GM19324 (cell line): ENCODE results near the gene SCUBE3.

Experiments used
- ATAC-seq: cut with Tn5 transposase; IDR thresholded peaks from one replicate; pipeline ENCODE4 v1.9.1; 2021; ENCODE audit warnings: mild to moderate bottlenecking, moderate library complexity; ENCODE audit not compliant: unreplicated experiment, low FRiP score

Gene SCUBE3

DNA sequence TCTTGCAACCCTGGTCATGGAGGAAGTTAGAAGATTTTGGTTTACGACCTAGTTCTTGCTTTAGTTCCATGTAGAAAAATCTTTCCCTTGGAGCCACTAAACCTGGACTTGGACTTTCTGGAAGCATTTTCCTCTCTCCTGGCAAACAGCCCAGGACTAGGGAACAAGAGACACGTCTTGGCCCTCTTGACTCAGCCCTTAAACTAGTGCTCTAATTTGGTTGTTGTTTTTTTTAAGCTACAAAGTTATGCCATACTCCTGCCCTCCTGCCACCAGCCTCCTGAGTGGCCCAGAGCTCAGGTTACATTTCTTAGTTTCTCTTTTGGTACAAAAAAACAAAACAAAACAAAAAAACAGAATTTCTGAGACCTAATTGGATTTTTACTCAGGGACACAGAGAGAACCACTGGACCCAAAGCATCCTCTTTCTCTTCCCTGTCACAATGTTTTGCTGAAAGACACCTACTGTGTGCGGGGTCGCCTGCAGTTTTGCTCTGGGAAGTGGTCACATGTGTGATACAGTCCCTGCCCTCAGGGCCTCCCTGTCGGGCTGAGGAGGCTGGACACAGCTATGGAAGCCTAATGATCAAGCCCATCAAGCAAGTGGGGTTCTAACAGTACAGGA lies 32.3 kb upstream of the SCUBE3 start:
- no peak for ATAC-seq

DNA sequence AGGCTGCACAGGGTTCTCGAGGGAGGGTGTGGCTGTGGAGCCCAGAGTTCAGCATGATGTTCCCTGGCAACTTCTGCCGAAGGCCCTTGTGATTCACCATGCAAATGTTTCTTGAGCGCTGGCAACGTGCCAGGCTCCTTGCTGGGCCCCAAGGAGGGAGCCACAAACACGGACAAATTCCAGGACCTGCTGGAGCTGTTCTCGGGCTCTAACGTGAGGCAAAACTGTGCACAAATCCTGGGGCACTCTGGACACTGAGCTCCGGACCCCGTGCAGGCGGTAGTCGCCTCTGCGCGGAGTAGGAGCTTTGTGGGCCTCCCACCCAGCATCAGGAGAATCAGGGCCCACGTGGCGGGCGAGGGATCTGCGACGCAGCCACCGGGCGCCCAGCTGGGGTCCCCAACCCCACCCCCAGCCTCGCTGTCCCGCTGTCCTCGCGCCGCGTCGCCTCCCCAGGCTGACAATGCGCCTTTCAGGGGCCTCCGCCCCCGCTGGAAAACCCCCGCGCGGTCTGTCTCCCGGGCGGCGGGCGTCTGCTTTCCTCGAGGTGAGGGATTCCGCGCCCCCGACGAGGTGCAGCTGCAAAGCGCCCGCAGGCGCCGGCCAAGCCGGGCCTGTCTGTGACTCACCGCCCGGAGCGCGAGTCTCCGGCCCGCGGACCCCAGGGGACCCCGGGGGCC lies 31.7 kb upstream of the SCUBE3 start:
- ATAC-seq: no peak

DNA sequence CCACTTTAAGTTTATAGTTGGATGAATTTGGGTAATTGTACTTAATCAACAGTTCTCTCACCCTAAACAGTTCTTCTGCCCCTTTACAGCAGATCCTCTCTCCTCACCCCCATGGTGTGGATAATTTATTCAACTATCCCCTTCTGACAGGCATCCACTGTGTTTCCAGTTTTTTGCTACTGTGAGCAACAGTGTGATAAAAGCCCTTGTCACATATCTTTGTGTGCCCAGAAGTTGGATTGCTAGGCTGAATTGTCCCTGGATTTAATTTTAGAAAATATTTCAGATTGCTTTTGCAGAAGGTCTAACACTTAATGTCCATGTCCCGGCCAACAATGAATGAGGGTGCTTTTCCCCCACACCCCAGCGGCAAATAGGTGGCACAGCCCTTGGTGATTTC lies 30.5 kb upstream of the SCUBE3 start:
- ATAC-seq: no peak

DNA sequence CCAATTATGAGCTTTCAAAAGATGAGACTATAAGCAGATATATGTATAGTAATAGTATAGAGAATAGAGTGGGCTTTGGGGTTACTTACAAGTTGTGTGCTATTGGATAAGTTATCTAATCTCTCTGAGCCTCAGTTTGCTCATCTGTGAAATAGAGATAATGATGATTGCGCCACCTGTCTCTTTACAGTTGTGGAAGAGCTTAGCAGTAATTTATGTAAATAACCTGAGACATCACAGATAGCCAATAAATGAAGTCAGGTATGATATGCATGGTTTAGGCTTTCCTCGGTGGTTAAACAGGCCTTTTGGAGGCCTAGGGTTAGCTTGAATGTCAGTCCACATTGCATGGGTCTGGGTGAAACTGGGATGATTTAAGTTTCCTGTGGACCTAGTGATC lies 29.8 kb upstream of the SCUBE3 start:
- ATAC-seq: no peak

DNA sequence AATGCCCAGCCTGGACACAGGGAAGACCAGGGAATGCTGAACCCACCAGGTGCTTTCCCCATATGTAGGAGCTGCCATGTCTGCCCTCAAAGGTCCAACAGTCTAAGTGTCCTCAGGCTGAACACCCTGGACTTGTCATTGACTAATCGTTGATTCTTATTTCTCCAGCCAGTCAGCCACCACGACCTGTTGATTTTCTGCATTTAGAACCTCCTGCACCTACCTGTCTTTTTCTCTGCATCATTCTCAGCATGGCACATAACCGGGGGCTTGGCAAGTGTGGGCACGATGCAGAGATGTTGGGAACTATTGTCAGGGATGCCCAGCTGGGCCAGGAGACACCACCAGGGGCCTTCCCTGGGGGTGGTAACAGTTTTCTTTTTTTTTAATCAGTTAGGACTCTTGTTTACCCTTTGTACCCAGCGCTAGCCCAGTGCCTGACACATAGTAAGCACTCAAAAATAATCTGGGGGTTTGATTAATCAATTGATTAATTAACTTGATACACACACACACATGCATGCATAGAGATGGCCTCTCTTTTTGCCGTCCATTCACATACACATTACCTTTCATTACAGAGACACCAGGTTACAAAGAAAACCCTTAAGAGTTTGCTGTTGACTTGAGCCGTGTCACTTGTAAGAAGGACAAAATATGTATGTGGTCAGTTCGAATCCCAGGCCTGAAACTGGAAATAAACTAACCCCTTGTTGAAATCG lies 29.0 kb upstream of the SCUBE3 start:
- ATAC-seq: no peak

DNA sequence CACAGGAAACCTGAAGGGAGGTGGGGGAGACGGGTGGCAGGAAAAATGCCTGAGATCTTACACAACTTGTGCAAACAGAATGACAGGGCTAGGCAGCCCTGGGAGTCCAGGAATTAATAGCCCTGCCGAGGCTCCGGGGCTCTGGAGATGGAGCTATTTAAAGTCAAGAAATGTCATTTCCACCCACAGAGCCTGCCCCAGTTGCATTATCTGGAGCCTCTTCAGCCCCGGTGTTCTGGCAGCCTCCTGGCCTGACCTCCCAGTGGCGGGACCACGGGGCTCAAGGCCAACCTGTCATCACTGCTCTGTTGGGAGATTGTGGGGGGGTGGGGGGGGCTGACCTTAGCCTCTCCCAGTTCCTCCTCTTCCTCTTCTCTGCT lies 28.5 kb upstream of the SCUBE3 start:
- no peak for ATAC-seq

DNA sequence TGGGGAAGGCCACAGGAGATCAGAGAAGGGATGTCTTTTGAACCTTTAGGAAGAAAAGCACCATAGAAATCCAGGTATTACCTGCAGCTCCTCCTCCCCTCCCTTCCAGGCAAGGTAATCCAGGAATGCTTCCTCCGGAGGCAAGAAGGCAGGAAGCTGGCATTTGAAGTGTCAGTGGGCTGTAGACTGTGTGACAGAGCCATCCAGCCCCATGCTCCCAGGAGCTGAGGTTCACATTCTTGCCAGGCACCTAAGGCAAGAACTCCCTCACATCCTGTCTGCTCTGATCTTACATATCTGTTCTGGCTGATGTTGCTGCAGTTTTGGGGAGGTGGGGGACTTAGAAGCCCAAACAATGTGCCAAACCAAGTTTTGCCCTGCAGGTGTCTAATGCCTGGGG lies 27.8 kb upstream of the SCUBE3 start:
- ATAC-seq: no peak

DNA sequence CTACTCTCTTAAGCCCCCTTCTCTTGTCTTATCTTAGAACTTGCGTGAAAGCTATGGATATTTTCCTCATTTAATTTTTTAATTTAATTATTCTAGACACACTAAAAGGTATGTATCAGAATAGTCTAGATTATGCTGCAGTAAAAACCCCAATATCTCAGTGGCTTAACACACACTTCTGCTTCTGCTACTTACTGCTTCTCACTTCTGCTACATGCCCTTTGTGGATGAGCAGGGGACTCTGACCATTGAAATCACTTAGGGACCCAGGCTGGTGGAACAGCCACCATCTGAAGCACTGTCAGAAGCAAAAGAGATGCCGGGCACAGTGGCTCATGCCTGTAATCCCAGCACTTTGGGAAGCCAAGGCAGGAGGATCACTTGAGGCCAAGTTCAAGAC lies 27.2 kb upstream of the SCUBE3 start:
- no peak for ATAC-seq

DNA sequence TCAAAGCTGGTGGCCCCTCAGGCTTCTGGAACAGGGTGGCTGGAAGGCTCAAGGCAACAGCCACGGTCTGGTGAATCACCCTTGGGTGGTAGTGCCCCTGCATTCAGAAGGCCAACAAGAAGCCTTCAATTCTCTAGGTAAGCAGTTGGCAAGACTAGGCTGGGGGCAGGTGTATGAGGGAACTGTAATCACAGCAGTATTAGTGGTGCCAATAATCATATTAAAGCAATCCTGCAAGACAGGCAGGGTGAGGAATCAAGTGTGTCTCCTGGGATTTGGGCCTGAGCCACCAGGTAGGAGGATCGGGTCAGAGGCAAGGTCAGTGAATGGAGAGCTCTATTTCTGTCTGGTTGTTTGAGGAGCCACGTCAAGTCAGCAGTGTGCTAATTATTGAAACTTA lies 24.9 kb upstream of the SCUBE3 start:
- no peak for ATAC-seq

DNA sequence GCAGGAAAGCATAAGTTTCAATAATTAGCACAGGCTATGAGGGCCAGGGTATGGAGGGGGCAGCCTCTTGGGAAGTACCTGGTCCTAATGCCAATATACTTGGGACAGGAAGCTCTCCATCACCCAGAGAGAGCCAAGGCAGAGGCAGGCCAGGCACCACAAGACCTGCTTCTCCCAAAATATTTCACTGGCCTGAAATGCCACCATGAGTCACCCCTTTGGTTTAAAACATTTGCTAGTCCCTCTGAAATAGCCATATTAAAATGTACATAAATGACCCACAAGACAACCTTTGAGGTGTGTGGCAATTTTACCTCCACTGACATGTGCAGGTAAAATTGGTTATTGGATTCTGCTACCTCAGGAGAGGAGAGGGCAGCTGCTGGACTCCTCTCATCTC lies 23.4 kb upstream of the SCUBE3 start:
- ATAC-seq: no peak

DNA sequence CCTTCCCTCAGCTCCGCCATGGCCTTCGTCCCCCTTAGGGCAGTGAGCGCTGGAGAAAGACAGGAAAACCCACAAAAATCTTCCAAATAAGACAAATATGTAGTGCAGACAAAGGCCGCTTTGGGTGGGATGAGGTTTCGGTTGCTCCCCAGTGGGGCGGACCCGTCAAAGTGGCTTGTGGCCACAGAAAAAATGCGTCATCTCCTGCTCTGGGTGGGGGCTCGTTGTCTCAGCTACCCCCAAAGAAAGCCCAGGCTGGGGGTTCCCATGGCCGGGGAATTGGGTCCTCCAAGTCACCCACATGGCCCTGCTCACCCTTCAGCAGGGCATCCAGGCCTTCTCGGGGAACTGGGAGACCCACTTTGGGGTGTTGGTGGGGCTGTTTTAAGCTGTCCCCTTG lies 21.9 kb upstream of the SCUBE3 start:
- ATAC-seq: no peak

DNA sequence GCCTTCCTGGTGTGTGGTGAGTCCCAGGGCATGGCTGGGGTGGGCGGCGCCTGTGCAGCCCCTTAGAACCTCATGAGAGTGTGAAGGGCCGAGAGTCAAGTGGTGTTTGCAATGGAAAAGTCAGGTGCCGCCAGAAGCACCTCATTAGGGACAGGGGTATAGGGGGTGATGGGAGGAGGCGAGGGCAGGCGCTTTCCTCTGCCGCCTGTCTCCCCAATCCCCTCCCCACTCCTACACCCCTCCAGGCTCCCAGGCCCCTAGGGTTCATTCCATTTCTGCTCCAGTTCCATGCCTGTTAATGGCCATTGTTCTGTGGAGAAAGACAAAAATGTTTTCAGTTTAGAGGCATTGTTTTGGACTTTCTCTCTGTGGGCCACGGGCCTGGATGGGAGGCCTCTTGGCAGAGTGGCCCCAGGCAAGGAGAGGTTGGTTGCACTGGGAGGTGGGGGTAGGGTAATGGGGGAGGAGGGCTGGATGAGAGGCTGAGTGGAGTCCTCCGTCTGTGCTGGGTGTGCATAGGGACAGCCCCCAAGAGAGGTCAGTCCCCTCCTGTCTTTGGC lies 21.4 kb upstream of the SCUBE3 start:
- ATAC-seq: no peak

DNA sequence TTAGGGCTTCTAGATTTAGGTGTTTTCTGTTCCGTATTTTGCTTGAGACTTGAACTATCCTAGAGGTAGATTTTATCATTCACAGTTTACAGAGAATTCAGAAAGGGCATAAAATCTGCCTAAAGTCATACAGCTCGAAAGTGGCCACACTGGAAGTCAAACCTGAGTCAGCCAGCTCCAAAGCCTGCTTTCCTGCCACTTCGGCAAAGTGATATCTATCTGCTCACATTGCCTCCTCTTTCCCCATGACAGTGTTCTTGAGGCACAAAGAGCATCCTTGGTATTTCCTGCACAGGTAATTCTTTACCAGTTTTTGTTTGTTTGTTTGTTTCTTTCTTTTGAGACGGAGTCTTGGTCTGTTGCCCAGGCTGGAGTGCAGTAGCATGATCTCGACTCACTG lies 19.4 kb upstream of the SCUBE3 start:
- no peak for ATAC-seq

DNA sequence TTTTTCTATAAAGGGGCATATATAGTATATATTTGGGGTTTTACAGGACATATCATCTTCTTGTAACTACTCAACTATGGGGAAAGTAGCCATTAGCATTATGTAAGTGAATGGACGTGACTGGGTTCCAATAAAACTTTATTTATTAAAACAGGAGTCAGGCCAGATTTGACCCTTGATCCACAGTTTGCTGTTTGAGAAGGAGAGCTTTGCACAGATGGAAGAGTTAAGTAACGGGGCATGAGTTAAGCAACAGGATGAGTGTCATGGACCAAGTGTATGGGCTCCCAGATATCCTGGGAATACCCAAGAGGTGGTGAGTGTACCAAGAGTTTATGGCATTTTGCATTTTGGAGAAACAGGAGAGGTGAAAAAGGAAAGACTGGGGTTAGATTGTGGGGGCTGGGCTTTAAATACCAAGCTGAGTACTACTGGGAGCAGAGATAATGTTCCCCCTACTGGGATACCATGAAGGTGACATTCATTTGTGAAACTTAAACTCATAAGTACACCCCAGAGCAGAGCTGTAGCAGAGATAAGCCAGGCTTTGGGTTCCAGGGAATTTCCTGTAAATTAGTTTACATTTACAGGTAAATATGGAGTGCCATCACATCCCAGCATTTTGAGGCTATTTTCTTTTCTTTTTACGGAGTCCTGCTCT lies 18.5 kb upstream of the SCUBE3 start:
- no peak for ATAC-seq

DNA sequence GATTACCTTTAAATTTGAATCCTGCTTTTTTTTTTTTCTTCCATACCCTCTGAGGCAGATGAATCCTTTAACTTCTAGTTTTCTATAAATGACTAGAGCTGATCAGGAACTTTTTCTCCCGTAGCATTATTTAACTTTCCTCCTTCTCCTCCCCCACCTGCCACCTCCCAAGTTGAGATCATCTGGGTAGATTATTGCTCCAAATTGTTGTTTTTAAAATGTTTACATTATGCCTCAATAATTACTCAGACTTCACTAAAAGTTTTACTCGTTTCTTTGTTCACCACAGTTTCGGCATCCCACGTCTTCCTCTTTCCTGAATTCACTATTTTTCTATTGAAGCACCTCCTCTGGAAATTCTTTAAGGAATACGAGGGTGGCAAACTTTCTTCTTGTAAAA lies 16.6 kb upstream of the SCUBE3 start:
- ATAC-seq: no peak

DNA sequence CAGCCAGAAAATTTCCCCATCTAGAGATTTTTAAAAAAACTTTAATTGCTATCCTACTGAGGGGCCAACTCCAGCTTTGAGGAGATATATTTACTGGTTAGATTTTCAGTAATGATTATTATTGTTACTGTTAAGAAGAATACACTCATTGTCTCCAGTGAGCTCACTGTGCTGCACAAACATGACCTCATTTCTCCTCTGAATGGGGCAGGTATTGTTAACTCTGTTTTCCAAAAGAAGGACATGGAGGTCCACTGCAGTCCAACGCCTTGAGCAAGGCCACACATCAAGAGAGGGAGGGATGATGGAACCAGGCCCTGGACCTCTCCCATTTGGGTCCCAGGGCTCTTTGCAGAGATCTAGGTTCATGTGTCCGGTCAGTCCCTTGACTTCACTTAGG lies 13.9 kb upstream of the SCUBE3 start:
- ATAC-seq: no peak

DNA sequence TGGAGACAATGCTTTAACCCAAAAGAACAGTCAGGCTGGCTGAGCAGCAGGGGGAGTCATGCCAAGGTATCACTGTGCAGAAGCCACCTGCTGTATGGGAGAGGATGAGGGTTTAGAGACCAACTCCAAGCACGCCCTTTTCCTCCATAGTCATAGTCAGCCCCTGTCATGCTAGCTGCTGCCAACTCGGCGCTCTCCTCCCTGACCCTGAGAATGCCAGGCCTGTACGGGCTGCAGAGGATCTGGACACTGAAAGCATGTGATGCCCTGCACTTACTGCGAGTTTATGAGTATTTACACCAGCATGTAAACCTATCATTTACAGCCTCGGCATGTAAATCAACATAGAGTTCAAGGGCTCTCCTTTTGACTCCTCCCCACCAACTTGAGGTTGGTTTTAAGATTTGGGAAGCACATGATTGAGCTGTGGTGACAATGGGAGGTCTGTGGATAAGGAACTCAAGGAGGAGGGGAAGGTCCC lies 11.7 kb upstream of the SCUBE3 start:
- no peak for ATAC-seq

DNA sequence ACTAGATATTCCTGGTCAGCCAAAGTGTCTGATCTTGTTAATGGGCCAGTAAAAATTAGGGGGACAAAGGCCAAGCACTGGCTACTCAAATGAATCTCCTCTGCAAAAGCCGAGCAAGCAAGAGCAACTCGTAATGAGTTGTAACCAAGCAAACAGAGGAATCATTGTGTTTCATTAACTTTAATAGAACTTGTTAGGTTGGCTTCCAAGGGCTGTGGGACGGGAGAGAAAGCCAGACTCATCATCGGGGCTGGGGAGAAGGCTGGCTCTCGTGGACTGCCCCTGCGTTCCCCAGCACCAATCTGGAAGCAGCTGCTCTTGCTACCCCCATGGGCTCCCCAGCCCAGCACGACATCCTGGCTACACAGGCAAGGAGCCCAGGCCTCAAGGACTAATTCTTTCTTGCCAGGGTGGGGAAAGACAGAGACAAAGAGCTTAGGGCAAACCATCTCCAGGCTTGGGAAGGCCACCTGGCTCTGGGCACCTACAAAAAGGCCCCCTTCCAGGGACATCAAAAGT lies 10.5 kb upstream of the SCUBE3 start:
- ATAC-seq: no peak

DNA sequence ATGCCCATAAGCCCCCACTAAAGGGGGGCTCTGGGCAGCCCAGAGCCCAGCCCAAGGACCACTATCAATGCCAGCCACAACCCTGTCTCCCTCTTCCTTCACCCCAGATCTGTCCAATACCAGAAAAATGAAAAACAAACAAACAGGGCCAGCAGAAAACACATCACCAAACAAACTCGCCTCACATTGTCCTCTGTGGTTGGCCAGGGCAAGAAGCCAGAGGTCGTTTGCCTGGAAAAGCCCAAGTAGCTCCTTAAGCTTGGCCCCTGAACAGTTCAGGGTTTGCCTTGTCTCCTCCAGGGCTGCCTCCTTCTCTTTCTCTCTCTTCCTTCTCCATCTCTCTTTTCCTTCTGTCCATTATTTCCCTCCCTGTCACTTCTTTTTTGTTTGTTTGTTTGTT lies 10.1 kb upstream of the SCUBE3 start:
- no peak for ATAC-seq

DNA sequence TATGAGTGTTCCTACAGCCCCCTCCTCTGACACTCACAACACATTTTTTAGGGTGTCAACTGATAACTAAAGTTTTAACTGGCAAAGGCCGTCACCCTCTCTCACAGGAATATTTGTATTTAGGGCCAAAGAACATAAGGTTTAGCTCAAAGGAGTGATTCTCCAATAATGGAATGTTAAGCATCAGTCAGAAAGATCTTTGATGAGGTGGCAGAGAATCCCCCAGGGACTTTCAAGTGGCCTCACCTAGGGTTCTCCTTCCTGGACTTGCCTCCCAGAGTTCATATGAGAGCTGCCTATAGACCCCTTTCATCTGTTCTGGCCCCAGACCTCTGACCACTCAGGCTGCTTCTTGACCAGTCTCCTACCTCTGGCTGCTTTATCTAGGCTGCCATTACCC lies 7.4 kb upstream of the SCUBE3 start:
- ATAC-seq: no peak

DNA sequence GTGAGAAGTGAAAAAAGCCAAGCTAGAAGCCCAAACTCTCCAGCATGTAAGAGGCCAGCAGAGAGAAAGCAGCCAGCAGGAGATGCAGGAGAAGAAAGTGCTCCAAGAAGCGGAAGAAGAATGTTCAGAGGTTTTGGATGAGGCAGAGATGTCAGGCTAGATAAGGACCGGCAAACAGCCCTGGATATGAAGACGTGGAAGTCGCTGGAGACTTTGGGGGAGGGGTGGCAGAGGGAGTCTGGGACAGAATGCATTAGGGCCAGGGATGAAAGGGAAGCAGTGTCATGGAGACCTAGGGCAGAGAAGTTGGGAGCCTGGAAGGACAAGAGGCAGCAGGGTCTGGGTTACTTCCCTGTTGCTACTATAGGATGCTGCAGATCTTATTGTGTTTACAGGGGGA lies 5.3 kb upstream of the SCUBE3 start:
- ATAC-seq: no peak
